H1 (cell line): ENCODE data around the gene TRAPPC5.

Source experiments
- CEBPB ChIP-seq: IDR thresholded peaks from 2 replicates; pipeline ENCODE4 v1.6.1; 2012; ENCODE audit warnings: low read depth, low read length
- CTCF ChIP-seq, 3 experiments: IDR thresholded peaks; 1 replicate in 2 of 3; 2 replicates in 1 of 3; pipeline versions ENCODE4 v1.5.1 to v1.6.1; 2011; ENCODE audit warnings: low read length in 3 of 3, mild to moderate bottlenecking in 3 of 3, inconsistent platforms in 2 of 3, low read depth in 1 of 3, moderate library complexity in 1 of 3; ENCODE audit not compliant: insufficient read depth in 1 of 3; ENCODE audit errors: control extremely low read depth in 1 of 3
- EZH2 ChIP-seq: fragments of 200-600 bp; sonication (generic); IDR thresholded peaks from 2 replicates; pipeline ENCODE4 v1.7.1; 2012; ENCODE audit warnings: low read depth, mild to moderate bottlenecking, moderate library complexity, low read length, inconsistent platforms; ENCODE audit not compliant: severe bottlenecking
- FOSL1 ChIP-seq: IDR thresholded peaks from 2 replicates; pipeline ENCODE4 v1.6.1; 2011; ENCODE audit warnings: mild to moderate bottlenecking, low read depth, low read length, moderate library complexity; ENCODE audit not compliant: insufficient read depth
- JUND ChIP-seq: IDR thresholded peaks from 2 replicates; pipeline ENCODE4 v1.6.1; 2011; ENCODE audit warnings: mild to moderate bottlenecking, improper control_type of control experiment, low read length
- MAX ChIP-seq: IDR thresholded peaks from 2 replicates; pipeline ENCODE4 v1.6.1; 2012; ENCODE audit warnings: inconsistent platforms
- POLR2A ChIP-seq, 2 experiments: IDR thresholded peaks; 1 replicate in 1 of 2; 2 replicates in 1 of 2; pipeline ENCODE4 v1.6.1; 2011; ENCODE audit warnings: low read depth in 2 of 2, low read length in 2 of 2, mild to moderate bottlenecking in 2 of 2; ENCODE audit errors: control extremely low read depth in 1 of 2
- SIN3A ChIP-seq, 2 experiments: IDR thresholded peaks in 1 of 2; conservative IDR thresholded peaks in 1 of 2; 2 replicates each; pipeline ENCODE4 v1.6.1; 2011 to 2012; ENCODE audit warnings: low read length in 2 of 2, improper control_type of control experiment in 1 of 2, low read depth in 1 of 2, mild to moderate bottlenecking in 1 of 2
- SP1 ChIP-seq: IDR thresholded peaks from 2 replicates; pipeline ENCODE4 v1.6.1; 2011; ENCODE audit warnings: low read depth, low read length
- TAF1 ChIP-seq: IDR thresholded peaks from 2 replicates; pipeline ENCODE4 v1.6.1; 2011; ENCODE audit warnings: mild to moderate bottlenecking, low read depth, low read length
- TCF12 ChIP-seq: IDR thresholded peaks from 2 replicates; pipeline ENCODE4 v1.6.1; 2011; ENCODE audit warnings: low read depth, mild to moderate bottlenecking, low read length
- USF2 ChIP-seq: IDR thresholded peaks from 2 replicates; pipeline ENCODE4 v1.6.1; 2011; ENCODE audit warnings: low read length, improper control_type of control experiment

GRCh38 chr19:7698583-7698982 lies 17.9 kb downstream of the TRAPPC5 start:
- TF ChIP-seq SP1 = no peak
- TF ChIP-seq CTCF (IDR thresholded peaks at IDR 0.05; ENCODE audit: control extremely low read depth in 1 of 3, insufficient read depth in 1 of 3, low read depth in 1 of 3, low read length in 3 of 3) = no peak
- no peak for TF ChIP-seq FOSL1
- TF ChIP-seq SIN3A (conservative IDR thresholded peaks at IDR 0.05 in 1 of 2, IDR thresholded peaks at IDR 0.05 in 1 of 2; ENCODE audit: low read depth in 1 of 2, low read length in 2 of 2) = no peak
- TF ChIP-seq POLR2A (IDR thresholded peaks at IDR 0.05; ENCODE audit: control extremely low read depth in 1 of 2, low read depth in 2 of 2, low read length in 2 of 2) = no peak
- TF ChIP-seq EZH2 = no peak
- TF ChIP-seq TAF1 = no peak
- no peak for TF ChIP-seq MAX
- no peak for TF ChIP-seq JUND
- no peak for TF ChIP-seq CEBPB
- TF ChIP-seq TCF12 = no peak
- no peak for TF ChIP-seq USF2
